H1 (cell line): ENCODE results near the gene ALPK3. TPM values are rescaled to one million over a fixed set of nuclear protein-coding genes. Genes with fewer than 3 reads are reported as not detected.

ENCODE experiments used
- CTCF ChIA-PET: fragments of 300-600 bp; sonication (Branson Sonifier 250); formaldehyde crosslinking; loops from one replicate; lab custom pipeline; 2021; ENCODE audit not compliant: partially characterized antibody; lab: Charles Lee
- POLR2A ChIA-PET: fragments of 300-600 bp; sonication (Branson Sonifier 250); formaldehyde crosslinking; loops from one replicate; lab custom pipeline; 2021; ENCODE audit warnings: inconsistent platforms; ENCODE audit not compliant: partially characterized antibody; lab: Charles Lee
- DNase-seq, 2 experiments: peaks; one replicate each; pipeline versions ENCODE4 v3.0.0 to v3.0.0-alpha.2; 2010 to 2022; ENCODE audit warnings: low spot score in 2 of 2, low read depth in 1 of 2, mixed read lengths in 1 of 2
- FAIRE-seq: peaks from 2 replicates; lab custom pipeline; 2011; peaks lifted over from hg19 to GRCh38; lab: Jason Lieb, UNC
- H2AFZ ChIP-seq: 2 replicates; pipeline ENCODE4 v1.8.1; 2012; ENCODE audit warnings: low read length, inconsistent platforms
- H2AK5ac ChIP-seq: 2 replicates; pipeline ENCODE4 v1.6.1; 2013; ENCODE audit warnings: low read depth, low read length
- H2BK120ac ChIP-seq: replicated peaks from 2 replicates; pipeline ENCODE3; 2013; ENCODE audit warnings: low read depth, low read length, inconsistent platforms
- H2BK12ac ChIP-seq: 2 replicates; pipeline ENCODE4 v1.6.1; 2013; ENCODE audit warnings: low read depth, low read length
- H2BK15ac ChIP-seq: 2 replicates; pipeline ENCODE4 v1.6.1; 2013; ENCODE audit warnings: low read length
- H2BK20ac ChIP-seq: 2 replicates; pipeline ENCODE4 v1.6.1; 2013; ENCODE audit warnings: low read length
- H2BK5ac ChIP-seq: 2 replicates; pipeline ENCODE4 v1.6.1; 2013; ENCODE audit warnings: low read depth, low read length
- H3K14ac ChIP-seq: 2 replicates; pipeline ENCODE4 v1.6.1; 2013; ENCODE audit warnings: inconsistent platforms; ENCODE audit not compliant: insufficient read length
- H3K18ac ChIP-seq: 2 replicates; pipeline ENCODE4 v1.6.1; 2013; ENCODE audit warnings: low read length; ENCODE audit errors: extremely low read depth
- H3K23ac ChIP-seq: 2 replicates; pipeline ENCODE4 v1.6.1; 2013; ENCODE audit warnings: inconsistent platforms; ENCODE audit not compliant: insufficient read length
- H3K23me2 ChIP-seq: 2 replicates; pipeline ENCODE4 v1.6.1; 2013; ENCODE audit warnings: low read depth, low read length
- H3K27ac ChIP-seq: 2 replicates; pipeline ENCODE4 v1.6.1; 2011; ENCODE audit warnings: low read depth, low read length, inconsistent platforms
- H3K27me3 ChIP-seq, 4 experiments: replicated peaks in 1 of 4; 1 replicate in 1 of 4; 2 replicates in 3 of 4; pipeline versions ENCODE4 v1.6.1 to v1.8.1; 2011 to 2013; ENCODE audit warnings: low read length in 3 of 4, mild to moderate bottlenecking in 3 of 4, inconsistent platforms in 2 of 4, mixed read lengths in 2 of 4, moderate library complexity in 1 of 4; ENCODE audit not compliant: control insufficient read depth in 3 of 4, insufficient read depth in 3 of 4; ENCODE audit errors: extremely low read depth in 1 of 4
- H3K36me3 ChIP-seq, 4 experiments: 2 replicates each; pipeline versions ENCODE4 v1.6.1 to v1.8.1; 2011 to 2013; ENCODE audit warnings: mild to moderate bottlenecking in 4 of 4, low read length in 3 of 4, moderate library complexity in 2 of 4, control low read depth in 1 of 4, inconsistent platforms in 1 of 4; ENCODE audit not compliant: insufficient read depth in 4 of 4, control insufficient read depth in 2 of 4
- H3K4ac ChIP-seq: replicated peaks from 2 replicates; pipeline ENCODE3; 2013; ENCODE audit warnings: low read length, low read depth, mixed read lengths, inconsistent platforms; ENCODE audit not compliant: insufficient read length
- H3K4me1 ChIP-seq, 4 experiments: replicated peaks in 1 of 4; 1 replicate in 1 of 4; 2 replicates in 3 of 4; pipeline versions ENCODE4 v1.6.1 to v1.8.1; 2011 to 2013; ENCODE audit warnings: low read length in 3 of 4, inconsistent platforms in 2 of 4, mixed read lengths in 1 of 4; ENCODE audit not compliant: insufficient read depth in 4 of 4, control insufficient read depth in 3 of 4
- H3K4me2 ChIP-seq, 2 experiments: 2 replicates each; pipeline versions ENCODE4 v1.6.1 to v1.8.1; 2011 to 2013; ENCODE audit warnings: low read depth in 2 of 2, low read length in 2 of 2, control low read depth in 1 of 2, inconsistent platforms in 1 of 2, mild to moderate bottlenecking in 1 of 2; ENCODE audit not compliant: insufficient read depth in 1 of 2
- H3K4me3 ChIP-seq, 4 experiments: fragments of 200-600, 300-600 bp in 1 of 4; sonication (generic), shearing (Covaris generic), sonication (Bioruptor Twin) in 1 of 4; 2 replicates each; pipeline versions ENCODE4 v1.5.1 to v1.8.1; 2011 to 2016; ENCODE audit warnings: low read length in 4 of 4, low read depth in 3 of 4, control low read depth in 2 of 4, inconsistent platforms in 2 of 4, mild to moderate bottlenecking in 2 of 4, mixed read lengths in 1 of 4, moderate library complexity in 1 of 4; ENCODE audit not compliant: insufficient read depth in 2 of 4; ENCODE audit errors: extremely low read depth in 1 of 4
- H3K56ac ChIP-seq: replicated peaks from 2 replicates; pipeline ENCODE3; 2013; ENCODE audit warnings: low read depth, mild to moderate bottlenecking, mixed read lengths, low read length, inconsistent platforms; ENCODE audit not compliant: insufficient read length
- H3K79me1 ChIP-seq: 2 replicates; pipeline ENCODE4 v1.6.1; 2013; ENCODE audit warnings: low read depth, low read length, control low read depth
- H3K79me2 ChIP-seq, 2 experiments: 2 replicates each; pipeline versions ENCODE4 v1.6.1 to v1.8.1; 2012 to 2013; ENCODE audit warnings: low read length in 2 of 2, mild to moderate bottlenecking in 2 of 2, inconsistent platforms in 1 of 2; ENCODE audit not compliant: insufficient read depth in 2 of 2, control insufficient read depth in 1 of 2
- H3K9ac ChIP-seq, 4 experiments: replicated peaks in 1 of 4; 1 replicate in 1 of 4; 2 replicates in 3 of 4; pipeline versions ENCODE4 v1.6.1 to v1.8.1; 2011 to 2013; ENCODE audit warnings: low read depth in 3 of 4, low read length in 3 of 4, control low read depth in 2 of 4, mild to moderate bottlenecking in 2 of 4, moderate library complexity in 2 of 4, inconsistent platforms in 1 of 4; ENCODE audit errors: extremely low read depth in 1 of 4
- H3K9me3 ChIP-seq, 2 experiments: 2 replicates each; pipeline versions ENCODE4 v1.6.1 to v1.8.1; 2012 to 2013; ENCODE audit warnings: mild to moderate bottlenecking in 2 of 2, moderate library complexity in 2 of 2, control low read depth in 1 of 2, inconsistent platforms in 1 of 2, low read depth in 1 of 2, low read length in 1 of 2, mixed read lengths in 1 of 2; ENCODE audit not compliant: insufficient read depth in 2 of 2
- H4K20me1 ChIP-seq, 2 experiments: replicated peaks in 1 of 2; 2 replicates each; pipeline versions ENCODE3 to v1.8.1; 2011 to 2013; ENCODE audit warnings: inconsistent platforms in 2 of 2, low read length in 2 of 2, mild to moderate bottlenecking in 1 of 2; ENCODE audit not compliant: insufficient read depth in 2 of 2, control insufficient read depth in 1 of 2
- H4K5ac ChIP-seq: 2 replicates; pipeline ENCODE4 v1.6.1; 2013; ENCODE audit warnings: low read length, low read depth, mixed read lengths, inconsistent platforms; ENCODE audit not compliant: insufficient read length
- H4K8ac ChIP-seq: 2 replicates; pipeline ENCODE4 v1.8.0; 2013; ENCODE audit warnings: mild to moderate bottlenecking, moderate library complexity, low read length, inconsistent platforms; ENCODE audit not compliant: insufficient read depth; ENCODE audit errors: extremely low read depth
- H4K91ac ChIP-seq: replicated peaks from 2 replicates; pipeline ENCODE3; 2013; ENCODE audit warnings: low read length, mixed read lengths, inconsistent platforms; ENCODE audit not compliant: insufficient read length
- CREB1 ChIP-seq: IDR thresholded peaks from 2 replicates; pipeline ENCODE4 v1.6.1; 2012; ENCODE audit warnings: inconsistent platforms
- EP300 ChIP-seq, 2 experiments: IDR thresholded peaks; 1 replicate in 1 of 2; 2 replicates in 1 of 2; pipeline ENCODE4 v1.6.1; 2011 to 2012; ENCODE audit warnings: low read depth in 2 of 2, low read length in 2 of 2, mild to moderate bottlenecking in 2 of 2, borderline replicate concordance in 1 of 2, inconsistent platforms in 1 of 2, moderate library complexity in 1 of 2
- SUZ12 ChIP-seq: fragments of 200-600 bp; sonication (generic); IDR thresholded peaks from 2 replicates; pipeline ENCODE4 v1.6.1; 2012; ENCODE audit warnings: mild to moderate bottlenecking, inconsistent platforms, low read length, moderate library complexity, mixed read lengths
- WGBS, 2 experiments: shearing (Covaris generic) in 1 of 2; methylation state at CpG; one replicate each; pipeline versions ENCODE4 v1.1.6 to v1.1.7; 2013 to 2015; ENCODE audit warnings: low lambda C conversion rate in 2 of 2, mixed read lengths in 2 of 2, inconsistent platforms in 1 of 2, low coverage in 1 of 2, missing lambda C conversion rate in 1 of 2; ENCODE audit not compliant: insufficient replicate concordance in 2 of 2, insufficient coverage in 1 of 2, insufficient read length in 1 of 2; ENCODE audit errors: extremely low coverage in 1 of 2, missing lambda C conversion rate in 1 of 2; 5-methylcytosine and 5-hydroxymethylcytosine counted together
- polyA plus RNA-seq, 7 experiments: library from polyadenylated mRNA; depleted of rRNA in 3 of 7; stranded (reverse) in 5 of 7; unstranded in 2 of 7; fragments of >200 nt in 5 of 7; fragments of 200-250 nt in 2 of 7; gene quantifications; 1 replicate in 5 of 7; 2 replicates in 1 of 7; 4 replicates in 1 of 7; pipeline versions ENCODE4 v1.2.1 to v1.2.3, GENCODE V29; 2011 to 2013; ENCODE audit warnings: missing spikeins in 2 of 7, mixed read lengths in 2 of 7
- total RNA-seq: library from RNA; stranded (reverse); fragmentation: NEBNext Ultra II Directional; extraction: Animal tissue kit (Norgen Biotek cat#: 25700); gene quantifications from 2 replicates; pipeline ENCODE4 v1.2.1, GENCODE V29; 2021
- TF ChIP-seq, protein P1 (sequence below): IDR thresholded peaks from 2 replicates; pipeline ENCODE4 v1.6.1; 2012; ENCODE audit warnings: inconsistent platforms
- TF ChIP-seq, protein P2 (sequence below), 3 experiments: IDR thresholded peaks; 1 replicate in 2 of 3; 2 replicates in 1 of 3; pipeline versions ENCODE4 v1.5.1 to v1.6.1; 2011; ENCODE audit warnings: low read length in 3 of 3, mild to moderate bottlenecking in 3 of 3, inconsistent platforms in 2 of 3, low read depth in 1 of 3, moderate library complexity in 1 of 3; ENCODE audit not compliant: insufficient read depth in 1 of 3; ENCODE audit errors: control extremely low read depth in 1 of 3
- TF ChIP-seq, protein P3 (sequence below): IDR thresholded peaks from 2 replicates; pipeline ENCODE4 v1.6.1; 2011; ENCODE audit warnings: low read length, improper control_type of control experiment

The ALPK3 gene
- total and polyA plus RNA-seq, 2 of the 8 experiments (the other 6 are each of a cell fraction or from before 2014, with no cell fraction given), result 4.4 to 19.2 TPM

DNA sequence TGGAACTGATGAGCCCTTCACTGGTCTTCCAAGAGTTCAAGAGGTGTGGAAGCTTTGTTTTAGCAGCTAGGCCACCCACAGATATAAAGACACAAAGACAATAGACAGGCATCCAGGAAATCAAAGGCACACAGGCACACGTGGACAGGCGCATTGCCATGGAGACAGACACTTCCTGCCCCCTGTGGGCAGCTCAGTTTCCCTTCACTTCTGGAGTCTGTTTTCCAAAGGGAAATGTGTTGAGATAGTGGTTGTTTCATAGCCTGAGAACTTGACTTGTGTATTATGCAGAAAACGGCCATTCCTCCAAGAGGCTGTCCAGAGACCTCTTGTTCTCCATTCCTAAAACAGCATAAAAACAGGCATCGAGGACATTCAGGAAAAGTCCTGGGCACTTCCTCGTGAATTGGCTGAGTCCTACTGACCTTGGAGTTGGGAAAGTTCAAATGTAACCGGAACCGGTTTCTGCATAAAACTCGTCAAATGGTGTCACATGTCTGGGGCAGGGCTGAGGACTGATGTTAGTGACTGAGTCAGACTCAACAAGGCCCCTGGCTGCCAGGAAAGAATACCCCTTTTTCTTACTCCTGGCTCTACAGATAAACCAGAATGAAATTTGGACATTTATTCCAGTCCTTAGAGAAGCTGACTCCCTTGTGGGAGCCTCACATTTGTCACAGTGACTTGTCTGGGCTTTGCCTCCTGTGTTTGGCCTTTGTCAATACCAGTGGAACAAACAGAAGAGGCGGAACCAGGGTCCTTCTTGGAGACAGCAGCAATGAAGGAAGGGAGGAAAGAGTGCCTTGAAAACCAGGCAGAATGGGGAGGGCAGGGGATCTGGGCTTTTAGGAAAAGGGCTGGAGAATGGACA, 1.3 kb downstream of the ALPK3 start:
- H3K36me3 ChIP-seq, result no peaks in the 10 kb centered on the region
- no peaks in the 10 kb centered on the region for H3K79me2 ChIP-seq
- DNase-seq, result no peak
- no peak overlapping the region; a peak in 1 of 7 replicates for H3K9ac ChIP-seq
- H3K27me3 ChIP-seq, result peaks cover 0 to 3% (median 0%) of the 10 kb centered on the region in 4 experiments; a peak in 2 of 7 replicates
- peak overlapping the region; percentile 68 for H2AK5ac ChIP-seq
- TF ChIP-seq, protein P1, sequence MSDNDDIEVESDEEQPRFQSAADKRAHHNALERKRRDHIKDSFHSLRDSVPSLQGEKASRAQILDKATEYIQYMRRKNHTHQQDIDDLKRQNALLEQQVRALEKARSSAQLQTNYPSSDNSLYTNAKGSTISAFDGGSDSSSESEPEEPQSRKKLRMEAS, result peak; percentile 62; the same call in 1 of the 2 replicates
- TF ChIP-seq, protein P2, sequence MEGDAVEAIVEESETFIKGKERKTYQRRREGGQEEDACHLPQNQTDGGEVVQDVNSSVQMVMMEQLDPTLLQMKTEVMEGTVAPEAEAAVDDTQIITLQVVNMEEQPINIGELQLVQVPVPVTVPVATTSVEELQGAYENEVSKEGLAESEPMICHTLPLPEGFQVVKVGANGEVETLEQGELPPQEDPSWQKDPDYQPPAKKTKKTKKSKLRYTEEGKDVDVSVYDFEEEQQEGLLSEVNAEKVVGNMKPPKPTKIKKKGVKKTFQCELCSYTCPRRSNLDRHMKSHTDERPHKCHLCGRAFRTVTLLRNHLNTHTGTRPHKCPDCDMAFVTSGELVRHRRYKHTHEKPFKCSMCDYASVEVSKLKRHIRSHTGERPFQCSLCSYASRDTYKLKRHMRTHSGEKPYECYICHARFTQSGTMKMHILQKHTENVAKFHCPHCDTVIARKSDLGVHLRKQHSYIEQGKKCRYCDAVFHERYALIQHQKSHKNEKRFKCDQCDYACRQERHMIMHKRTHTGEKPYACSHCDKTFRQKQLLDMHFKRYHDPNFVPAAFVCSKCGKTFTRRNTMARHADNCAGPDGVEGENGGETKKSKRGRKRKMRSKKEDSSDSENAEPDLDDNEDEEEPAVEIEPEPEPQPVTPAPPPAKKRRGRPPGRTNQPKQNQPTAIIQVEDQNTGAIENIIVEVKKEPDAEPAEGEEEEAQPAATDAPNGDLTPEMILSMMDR (IDR thresholded peaks at IDR 0.05; ENCODE audit: control extremely low read depth in 1 of 3, insufficient read depth in 1 of 3, low read depth in 1 of 3, low read length in 3 of 3), result peak in 2 of 3 experiments; percentile 2 to 5; a peak in 1 of 4 replicates
- TF ChIP-seq SUZ12 (no peak), EP300 (IDR thresholded peaks at IDR 0.05; ENCODE audit: borderline replicate concordance in 1 of 2, low read depth in 2 of 2, low read length in 2 of 2) (no peak), CREB1 (no peak)
- TF ChIP-seq, protein P3, sequence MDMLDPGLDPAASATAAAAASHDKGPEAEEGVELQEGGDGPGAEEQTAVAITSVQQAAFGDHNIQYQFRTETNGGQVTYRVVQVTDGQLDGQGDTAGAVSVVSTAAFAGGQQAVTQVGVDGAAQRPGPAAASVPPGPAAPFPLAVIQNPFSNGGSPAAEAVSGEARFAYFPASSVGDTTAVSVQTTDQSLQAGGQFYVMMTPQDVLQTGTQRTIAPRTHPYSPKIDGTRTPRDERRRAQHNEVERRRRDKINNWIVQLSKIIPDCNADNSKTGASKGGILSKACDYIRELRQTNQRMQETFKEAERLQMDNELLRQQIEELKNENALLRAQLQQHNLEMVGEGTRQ, result 0 out of 2 replicates have a peak, but pooled peaks have one; percentile 27
- H2BK15ac ChIP-seq, result peak overlapping the region; percentile 92
- peak overlapping the region in 3 of 4 experiments; percentile 18 to 53 (median 36); a peak in 2 of 8 replicates for H3K4me3 ChIP-seq
- 67% methylated on average over 9 of the region's 9 CpGs; no CpG with 5 or more reads in 1 of the 2 experiments for WGBS, 2 experiments
- no peak overlapping the region for H3K27ac ChIP-seq
- H4K91ac ChIP-seq, result peak overlapping the region; percentile 79
- peaks cover 2% of the 10 kb centered on the region; the same call in 1 of the 2 replicates for H3K23me2 ChIP-seq
- POLR2A ChIA-PET, result interaction anchor here (0.6 to 3.3 kb wide), 20 partner anchors 10 to 1133 kb away, joined by 3 to 16 read pairs (median 3); partner anchors contain the start of genes SEC11A and WDR73
- H4K20me1 ChIP-seq, result no peaks in the 10 kb centered on the region
- peaks cover 9 to 25% (median 18%) of the 10 kb centered on the region in 4 experiments for H3K4me1 ChIP-seq
- no peak overlapping the region for H2AFZ ChIP-seq
- H4K8ac ChIP-seq, result no peak overlapping the region
- 0 out of 2 replicates have a peak, but pooled peaks cover 4% of the 10 kb centered on the region for H3K79me1 ChIP-seq
- H3K14ac ChIP-seq, result no peak overlapping the region
- no peak overlapping the region for H2BK120ac ChIP-seq
- H2BK5ac ChIP-seq, result peak overlapping the region; percentile 84
- FAIRE-seq, result peak; percentile 32
- peak overlapping the region; percentile 79; the same call in 1 of the 2 replicates for H2BK12ac ChIP-seq
- H2BK20ac ChIP-seq, result peak overlapping the region; percentile 90
- peak overlapping the region; percentile 25 for H3K4ac ChIP-seq
- no peak overlapping the region for H3K23ac ChIP-seq
- peak overlapping the region; percentile 62 to 65 for H3K4me2 ChIP-seq
- no peaks in the 10 kb centered on the region for H3K9me3 ChIP-seq
- no peak overlapping the region for H4K5ac ChIP-seq
- H3K56ac ChIP-seq, result no peak overlapping the region
- peak overlapping the region; percentile 88 for H3K18ac ChIP-seq
- CTCF ChIA-PET, result interaction anchor here (0.7 to 5.0 kb wide), 21 partner anchors 10 to 231 kb away, joined by 3 to 40 read pairs (median 4); partner anchors contain the start of gene WDR73
